PFSK-1 (cell line): ENCODE data around the gene PPARA.

Source experiments
- FOXP2 ChIP-seq: optimal IDR thresholded peaks from 2 replicates; pipeline ENCODE3; 2011; ENCODE audit warnings: borderline replicate concordance, control low read depth, inconsistent platforms; ENCODE audit not compliant: insufficient read depth; ENCODE audit errors: extremely low read length, extremely low read depth
- POLR2AphosphoS5 ChIP-seq: IDR thresholded peaks from 2 replicates; pipeline ENCODE4 v1.6.1; 2012; ENCODE audit warnings: low read depth, mild to moderate bottlenecking, control low read depth, low read length, moderate library complexity
- REST ChIP-seq, 2 experiments: IDR thresholded peaks; 2 replicates each; pipeline versions ENCODE4 v1.6.1 to v1.8.0; 2011 to 2012; ENCODE audit warnings: low read depth in 2 of 2, low read length in 2 of 2, control low read depth in 1 of 2, inconsistent platforms in 1 of 2, mild to moderate bottlenecking in 1 of 2, moderate library complexity in 1 of 2; ENCODE audit not compliant: insufficient read depth in 1 of 2
- SIN3A ChIP-seq: IDR thresholded peaks from 2 replicates; pipeline ENCODE4 v1.6.1; 2012; ENCODE audit warnings: mild to moderate bottlenecking, low read length, moderate library complexity, borderline replicate concordance; ENCODE audit not compliant: insufficient read depth
- TAF1 ChIP-seq: IDR thresholded peaks from 2 replicates; pipeline ENCODE4 v1.6.1; 2012; ENCODE audit warnings: low read length, control low read depth, borderline replicate concordance; ENCODE audit not compliant: insufficient read depth

PPARA gene

GRCh38 chr22:46251266-46251665 lies 100.9 kb downstream of the PPARA start:
- TF ChIP-seq REST (IDR thresholded peaks at IDR 0.05; ENCODE audit: insufficient read depth in 1 of 2, low read depth in 2 of 2, low read length in 2 of 2) (no peak), POLR2AphosphoS5 (no peak), TAF1 (no peak), FOXP2 (no peak)

- TF ChIP-seq REST (IDR thresholded peaks at IDR 0.05; ENCODE audit: insufficient read depth in 1 of 2, low read depth in 2 of 2, low read length in 2 of 2) (no peak), POLR2AphosphoS5 (no peak), FOXP2 (no peak), TAF1 (no peak), SIN3A (no peak)
Observed at GRCh38 chr22:46251816-46252380, 101.6 kb downstream of the PPARA start.

GRCh38 chr22:46256358-46256958 lies 106.1 kb downstream of the PPARA start:
- TF ChIP-seq FOXP2, result no peak
- no peak for TF ChIP-seq SIN3A
- no peak for TF ChIP-seq POLR2AphosphoS5
- TF ChIP-seq TAF1, result no peak

- TF ChIP-seq POLR2AphosphoS5, result no peak
- no peak for TF ChIP-seq REST (IDR thresholded peaks at IDR 0.05; ENCODE audit: insufficient read depth in 1 of 2, low read depth in 2 of 2, low read length in 2 of 2)
- no peak for TF ChIP-seq FOXP2
- no peak for TF ChIP-seq TAF1
- no peak for TF ChIP-seq SIN3A
Observed at GRCh38 chr22:46259374-46259773, 109.0 kb downstream of the PPARA start.

- TF ChIP-seq FOXP2, result no peak
- TF ChIP-seq POLR2AphosphoS5, result no peak
- no peak for TF ChIP-seq REST (IDR thresholded peaks at IDR 0.05; ENCODE audit: insufficient read depth in 1 of 2, low read depth in 2 of 2, low read length in 2 of 2)
- TF ChIP-seq TAF1, result no peak
- no peak for TF ChIP-seq SIN3A
Observed at GRCh38 chr22:46260038-46260437, 109.7 kb downstream of the PPARA start.
